GM23338 (cell line): ENCODE results near the gene ZNF594. TPM values are rescaled to one million over a fixed set of nuclear protein-coding genes. Genes with fewer than 3 reads are reported as not detected.

Experiments
- ATAC-seq: fragments of 200-7000 bp; cut with Tn5 transposase; 3 replicates; pipeline ENCODE4 v1.9.1; 2020
- DNase-seq: peaks from one replicate; pipeline ENCODE4 v3.0.0-alpha.2; 2015; ENCODE audit warnings: low spot score
- H2AFZ ChIP-seq: fragments of 200-600 bp; sonication (generic); 2 replicates; pipeline ENCODE4 v1.8.0; 2016; ENCODE audit warnings: antibody characterized with exemption, mild to moderate bottlenecking, moderate library complexity
- H3F3A ChIP-seq: fragments of 200-600 bp; sonication (generic); replicated peaks from 2 replicates; pipeline ENCODE4 v1.8.0; 2017; ENCODE audit warnings: antibody characterized with exemption, mixed run types, low read depth
- H3K27ac ChIP-seq: fragments of 200-600 bp; sonication (generic); 2 replicates; pipeline ENCODE4 v1.6.1; 2016; ENCODE audit warnings: low read depth
- H3K27me3 ChIP-seq: fragments of 200-600 bp; sonication (generic); 2 replicates; pipeline ENCODE4 v1.8.0; 2016; ENCODE audit warnings: mild to moderate bottlenecking, mixed run types, moderate library complexity; ENCODE audit not compliant: insufficient read depth
- H3K36me3 ChIP-seq: fragments of 200-600 bp; sonication (generic); 2 replicates; pipeline ENCODE4 v1.8.0; 2016; ENCODE audit warnings: mild to moderate bottlenecking; ENCODE audit not compliant: insufficient read depth
- H3K4me1 ChIP-seq: fragments of 200-600 bp; sonication (generic); 2 replicates; pipeline ENCODE4 v1.8.0; 2016; ENCODE audit warnings: mild to moderate bottlenecking, moderate library complexity; ENCODE audit not compliant: insufficient read depth
- H3K4me2 ChIP-seq: fragments of 200-600 bp; sonication (generic); 2 replicates; pipeline ENCODE4 v1.7.1; 2017; ENCODE audit warnings: mixed run types
- H3K4me3 ChIP-seq: fragments of 200-600 bp; sonication (generic); 2 replicates; pipeline ENCODE4 v1.6.1; 2016; ENCODE audit warnings: mixed run types
- H3K79me2 ChIP-seq: fragments of 200-600 bp; sonication (generic); replicated peaks from 2 replicates; pipeline ENCODE4 v1.8.0; 2017; ENCODE audit warnings: mild to moderate bottlenecking; ENCODE audit not compliant: insufficient read depth
- H3K9me2 ChIP-seq: fragments of 200-600 bp; sonication (generic); 2 replicates; pipeline ENCODE4 v1.8.0; 2017; ENCODE audit not compliant: insufficient read depth
- H4K20me1 ChIP-seq: fragments of 200-600 bp; sonication (generic); replicated peaks from 2 replicates; pipeline ENCODE4 v1.8.0; 2017; ENCODE audit warnings: mild to moderate bottlenecking; ENCODE audit not compliant: insufficient read depth
- H3K27ac Mint-ChIP-seq: 2 replicates; pipeline ENCODE4 v1.8.0; 2020; ENCODE audit warnings: inconsistent platforms, mild to moderate bottlenecking, moderate library complexity, mixed read lengths
- H3K27me3 Mint-ChIP-seq: 3 replicates; pipeline ENCODE4 v1.8.0; 2022; ENCODE audit warnings: low read depth, mild to moderate bottlenecking, moderate library complexity, mixed read lengths, inconsistent platforms; ENCODE audit not compliant: insufficient read depth, poor library complexity
- H3K36me3 Mint-ChIP-seq: 3 replicates; pipeline ENCODE4 v1.8.0; 2021; ENCODE audit warnings: low read depth, mild to moderate bottlenecking, inconsistent platforms, moderate library complexity, mixed read lengths
- H3K4me1 Mint-ChIP-seq: 3 replicates; pipeline ENCODE4 v1.8.0; 2020; ENCODE audit warnings: mild to moderate bottlenecking, inconsistent platforms, mixed read lengths
- H3K4me3 Mint-ChIP-seq: 3 replicates; pipeline ENCODE4 v1.8.0; 2021; ENCODE audit warnings: moderate library complexity, mild to moderate bottlenecking, inconsistent platforms, mixed read lengths
- H3K9me3 Mint-ChIP-seq: 3 replicates; pipeline ENCODE4 v1.8.0; 2020; ENCODE audit warnings: moderate library complexity, mild to moderate bottlenecking, inconsistent platforms, mixed read lengths
- CREB1 ChIP-seq: fragments of 250-450 bp; sonication (Bioruptor Pico); IDR thresholded peaks from 2 replicates; pipeline ENCODE4 v1.5.0; 2020; ENCODE audit warnings: low read depth, mild to moderate bottlenecking, moderate library complexity
- CTCF ChIP-seq, 2 experiments: fragments of 200-600 bp in 1 of 2; sonication (generic) in 1 of 2; conservative IDR thresholded peaks; 2 replicates each; pipeline versions ENCODE4 v1.5.1 to v1.6.1; 2016 to 2017; ENCODE audit warnings: antibody characterized with exemption in 2 of 2, low read depth in 2 of 2, mild to moderate bottlenecking in 2 of 2, moderate library complexity in 1 of 2
- ETS1 ChIP-seq: IDR thresholded peaks from 2 replicates; pipeline ENCODE4 v1.6.1; 2016; ENCODE audit warnings: antibody characterized with exemption
- EZH2 ChIP-seq: fragments of 200-600 bp; sonication (generic); IDR thresholded peaks from one replicate; pipeline ENCODE4 v1.8.0; 2017; ENCODE audit warnings: antibody characterized with exemption, mild to moderate bottlenecking, low read depth; ENCODE audit not compliant: unreplicated experiment
- EZH2phosphoT487 ChIP-seq: fragments of 200-600 bp; sonication (generic); IDR thresholded peaks from one replicate; pipeline ENCODE4 v1.8.1; 2018; ENCODE audit warnings: antibody characterized with exemption; ENCODE audit not compliant: unreplicated experiment
- JUNB ChIP-seq: IDR thresholded peaks from one replicate; pipeline ENCODE4 v1.6.1; 2016; ENCODE audit warnings: antibody characterized with exemption; ENCODE audit not compliant: unreplicated experiment
- NANOG ChIP-seq: IDR thresholded peaks from 2 replicates; pipeline ENCODE4 v1.6.1; 2016; ENCODE audit warnings: antibody characterized with exemption, borderline replicate concordance
- POLR2AphosphoS5 ChIP-seq: IDR thresholded peaks from 2 replicates; pipeline ENCODE4 v1.6.1; 2016; ENCODE audit warnings: antibody characterized with exemption, low read depth
- STAT1 ChIP-seq: IDR thresholded peaks from one replicate; pipeline ENCODE4 v1.6.1; 2016; ENCODE audit warnings: antibody characterized with exemption; ENCODE audit not compliant: unreplicated experiment
- ZNF114 ChIP-seq: fragments of 250-450 bp; sonication (Bioruptor Pico); IDR thresholded peaks from 2 replicates; pipeline ENCODE4 v1.5.0; 2020; ENCODE audit warnings: mild to moderate bottlenecking, moderate library complexity
- ZNF331 ChIP-seq: fragments of 250-450 bp; sonication (Bioruptor Pico); IDR thresholded peaks from 2 replicates; pipeline ENCODE4 v1.5.0; 2020; ENCODE audit warnings: low read depth, mild to moderate bottlenecking, moderate library complexity
- polyA plus RNA-seq: library from polyadenylated mRNA; unstranded; fragments of >200 nt; fragmentation: Nextera tagmentation; extraction: Ambion mirVana; gene quantifications from 2 replicates; pipeline ENCODE4 v1.2.1, GENCODE V29; 2016
- total RNA-seq: library from RNA; depleted of rRNA; stranded (reverse); fragments of >200 nt; shearing (Covaris generic); gene quantifications from 2 replicates; pipeline ENCODE4 v1.2.3, GENCODE V29; 2014
- TF ChIP-seq, protein P1 (sequence below): fragments of 250-450 bp; sonication (Bioruptor Pico); IDR thresholded peaks from 2 replicates; pipeline ENCODE4 v1.5.0; 2020; ENCODE audit warnings: mild to moderate bottlenecking, moderate library complexity
- TF ChIP-seq, protein P2 (sequence below): IDR thresholded peaks from one replicate; pipeline ENCODE4 v1.6.1; 2018; ENCODE audit warnings: antibody characterized with exemption; ENCODE audit not compliant: unreplicated experiment

The ZNF594 gene
- total and polyA plus RNA-seq, 2 experiments from 2014 or later, result 7.0 to 15.6 TPM

- no peak overlapping the region for H3K27ac Mint-ChIP-seq
- DNase-seq (no peak), ATAC-seq (no peak)
- no peaks in the 10 kb centered on the region for H3K79me2 ChIP-seq
- H3K36me3 Mint-ChIP-seq, result no peaks in the 10 kb centered on the region
- no peaks in the 10 kb centered on the region for H3F3A ChIP-seq
- no peaks in the 10 kb centered on the region for H3K9me2 ChIP-seq
- no peak overlapping the region for H2AFZ ChIP-seq
- H3K4me1 Mint-ChIP-seq, result no peaks in the 10 kb centered on the region
- H3K36me3 ChIP-seq, result no peaks in the 10 kb centered on the region
- TF ChIP-seq EZH2phosphoT487 (no peak), POLR2AphosphoS5 (no peak), CREB1 (no peak), EZH2 (no peak), CTCF (conservative IDR thresholded peaks at IDR 0.05; ENCODE audit: low read depth in 2 of 2) (no peak), STAT1 (no peak), ZNF331 (no peak), ETS1 (no peak), ZNF114 (CRISPR knock-in tag) (no peak), NANOG (no peak), JUNB (no peak)
- TF ChIP-seq, protein P1, sequence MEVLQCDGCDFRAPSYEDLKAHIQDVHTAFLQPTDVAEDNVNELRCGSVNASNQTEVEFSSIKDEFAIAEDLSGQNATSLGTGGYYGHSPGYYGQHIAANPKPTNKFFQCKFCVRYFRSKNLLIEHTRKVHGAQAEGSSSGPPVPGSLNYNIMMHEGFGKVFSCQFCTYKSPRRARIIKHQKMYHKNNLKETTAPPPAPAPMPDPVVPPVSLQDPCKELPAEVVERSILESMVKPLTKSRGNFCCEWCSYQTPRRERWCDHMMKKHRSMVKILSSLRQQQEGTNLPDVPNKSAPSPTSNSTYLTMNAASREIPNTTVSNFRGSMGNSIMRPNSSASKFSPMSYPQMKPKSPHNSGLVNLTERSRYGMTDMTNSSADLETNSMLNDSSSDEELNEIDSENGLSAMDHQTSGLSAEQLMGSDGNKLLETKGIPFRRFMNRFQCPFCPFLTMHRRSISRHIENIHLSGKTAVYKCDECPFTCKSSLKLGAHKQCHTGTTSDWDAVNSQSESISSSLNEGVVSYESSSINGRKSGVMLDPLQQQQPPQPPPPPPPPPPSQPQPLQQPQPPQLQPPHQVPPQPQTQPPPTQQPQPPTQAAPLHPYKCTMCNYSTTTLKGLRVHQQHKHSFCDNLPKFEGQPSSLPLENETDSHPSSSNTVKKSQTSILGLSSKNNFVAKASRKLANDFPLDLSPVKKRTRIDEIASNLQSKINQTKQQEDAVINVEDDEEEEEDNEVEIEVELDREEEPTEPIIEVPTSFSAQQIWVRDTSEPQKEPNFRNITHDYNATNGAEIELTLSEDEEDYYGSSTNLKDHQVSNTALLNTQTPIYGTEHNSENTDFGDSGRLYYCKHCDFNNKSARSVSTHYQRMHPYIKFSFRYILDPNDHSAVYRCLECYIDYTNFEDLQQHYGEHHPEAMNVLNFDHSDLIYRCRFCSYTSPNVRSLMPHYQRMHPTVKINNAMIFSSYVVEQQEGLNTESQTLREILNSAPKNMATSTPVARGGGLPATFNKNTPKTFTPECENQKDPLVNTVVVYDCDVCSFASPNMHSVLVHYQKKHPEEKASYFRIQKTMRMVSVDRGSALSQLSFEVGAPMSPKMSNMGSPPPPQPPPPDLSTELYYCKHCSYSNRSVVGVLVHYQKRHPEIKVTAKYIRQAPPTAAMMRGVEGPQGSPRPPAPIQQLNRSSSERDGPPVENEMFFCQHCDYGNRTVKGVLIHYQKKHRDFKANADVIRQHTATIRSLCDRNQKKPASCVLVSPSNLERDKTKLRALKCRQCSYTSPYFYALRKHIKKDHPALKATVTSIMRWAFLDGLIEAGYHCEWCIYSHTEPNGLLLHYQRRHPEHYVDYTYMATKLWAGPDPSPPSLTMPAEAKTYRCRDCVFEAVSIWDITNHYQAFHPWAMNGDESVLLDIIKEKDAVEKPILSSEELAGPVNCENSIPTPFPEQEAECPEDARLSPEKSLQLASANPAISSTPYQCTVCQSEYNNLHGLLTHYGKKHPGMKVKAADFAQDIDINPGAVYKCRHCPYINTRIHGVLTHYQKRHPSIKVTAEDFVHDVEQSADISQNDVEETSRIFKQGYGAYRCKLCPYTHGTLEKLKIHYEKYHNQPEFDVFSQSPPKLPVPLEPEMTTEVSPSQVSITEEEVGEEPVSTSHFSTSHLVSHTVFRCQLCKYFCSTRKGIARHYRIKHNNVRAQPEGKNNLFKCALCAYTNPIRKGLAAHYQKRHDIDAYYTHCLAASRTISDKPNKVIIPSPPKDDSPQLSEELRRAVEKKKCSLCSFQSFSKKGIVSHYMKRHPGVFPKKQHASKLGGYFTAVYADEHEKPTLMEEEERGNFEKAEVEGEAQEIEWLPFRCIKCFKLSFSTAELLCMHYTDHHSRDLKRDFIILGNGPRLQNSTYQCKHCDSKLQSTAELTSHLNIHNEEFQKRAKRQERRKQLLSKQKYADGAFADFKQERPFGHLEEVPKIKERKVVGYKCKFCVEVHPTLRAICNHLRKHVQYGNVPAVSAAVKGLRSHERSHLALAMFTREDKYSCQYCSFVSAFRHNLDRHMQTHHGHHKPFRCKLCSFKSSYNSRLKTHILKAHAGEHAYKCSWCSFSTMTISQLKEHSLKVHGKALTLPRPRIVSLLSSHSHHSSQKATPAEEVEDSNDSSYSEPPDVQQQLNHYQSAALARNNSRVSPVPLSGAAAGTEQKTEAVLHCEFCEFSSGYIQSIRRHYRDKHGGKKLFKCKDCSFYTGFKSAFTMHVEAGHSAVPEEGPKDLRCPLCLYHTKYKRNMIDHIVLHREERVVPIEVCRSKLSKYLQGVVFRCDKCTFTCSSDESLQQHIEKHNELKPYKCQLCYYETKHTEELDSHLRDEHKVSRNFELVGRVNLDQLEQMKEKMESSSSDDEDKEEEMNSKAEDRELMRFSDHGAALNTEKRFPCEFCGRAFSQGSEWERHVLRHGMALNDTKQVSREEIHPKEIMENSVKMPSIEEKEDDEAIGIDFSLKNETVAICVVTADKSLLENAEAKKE (CRISPR knock-in tag), result no peak
- TF ChIP-seq, protein P2, sequence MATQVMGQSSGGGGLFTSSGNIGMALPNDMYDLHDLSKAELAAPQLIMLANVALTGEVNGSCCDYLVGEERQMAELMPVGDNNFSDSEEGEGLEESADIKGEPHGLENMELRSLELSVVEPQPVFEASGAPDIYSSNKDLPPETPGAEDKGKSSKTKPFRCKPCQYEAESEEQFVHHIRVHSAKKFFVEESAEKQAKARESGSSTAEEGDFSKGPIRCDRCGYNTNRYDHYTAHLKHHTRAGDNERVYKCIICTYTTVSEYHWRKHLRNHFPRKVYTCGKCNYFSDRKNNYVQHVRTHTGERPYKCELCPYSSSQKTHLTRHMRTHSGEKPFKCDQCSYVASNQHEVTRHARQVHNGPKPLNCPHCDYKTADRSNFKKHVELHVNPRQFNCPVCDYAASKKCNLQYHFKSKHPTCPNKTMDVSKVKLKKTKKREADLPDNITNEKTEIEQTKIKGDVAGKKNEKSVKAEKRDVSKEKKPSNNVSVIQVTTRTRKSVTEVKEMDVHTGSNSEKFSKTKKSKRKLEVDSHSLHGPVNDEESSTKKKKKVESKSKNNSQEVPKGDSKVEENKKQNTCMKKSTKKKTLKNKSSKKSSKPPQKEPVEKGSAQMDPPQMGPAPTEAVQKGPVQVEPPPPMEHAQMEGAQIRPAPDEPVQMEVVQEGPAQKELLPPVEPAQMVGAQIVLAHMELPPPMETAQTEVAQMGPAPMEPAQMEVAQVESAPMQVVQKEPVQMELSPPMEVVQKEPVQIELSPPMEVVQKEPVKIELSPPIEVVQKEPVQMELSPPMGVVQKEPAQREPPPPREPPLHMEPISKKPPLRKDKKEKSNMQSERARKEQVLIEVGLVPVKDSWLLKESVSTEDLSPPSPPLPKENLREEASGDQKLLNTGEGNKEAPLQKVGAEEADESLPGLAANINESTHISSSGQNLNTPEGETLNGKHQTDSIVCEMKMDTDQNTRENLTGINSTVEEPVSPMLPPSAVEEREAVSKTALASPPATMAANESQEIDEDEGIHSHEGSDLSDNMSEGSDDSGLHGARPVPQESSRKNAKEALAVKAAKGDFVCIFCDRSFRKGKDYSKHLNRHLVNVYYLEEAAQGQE, result no peak
- H3K27ac ChIP-seq, result no peak overlapping the region
- no peaks in the 10 kb centered on the region for H3K4me1 ChIP-seq
- peaks cover 4% of the 10 kb centered on the region for H3K27me3 Mint-ChIP-seq
- H3K4me2 ChIP-seq, result no peak overlapping the region
- no peak overlapping the region for H3K4me3 ChIP-seq
- H3K27me3 ChIP-seq, result no peaks in the 10 kb centered on the region
- H3K4me3 Mint-ChIP-seq, result no peak overlapping the region; the same call in 2 of the 3 replicates
- no peaks in the 10 kb centered on the region; the same call in 2 of the 3 replicates for H3K9me3 Mint-ChIP-seq
- H4K20me1 ChIP-seq, result no peaks in the 10 kb centered on the region
Observed at GRCh38 chr17:5236938-5237540, 45.4 kb upstream of the ZNF594 start.
